ENCODE results near the gene ZDHHC16.

GRCh38 chr10:97434557-97434956 lies 11.4 kb upstream of the ZDHHC16 start:
- TF ChIP-seq CTCF (IDR thresholded peaks at IDR 0.05) (no peak), EZH2 (IDR thresholded peaks at IDR 0.05) (no peak), EZH2phosphoT487 (IDR thresholded peaks at IDR 0.05) (no peak)
